Vagina (tissue), 2 donors: ENCODE measurements around the gene VIL1. TPM values are rescaled to one million over a fixed set of nuclear protein-coding genes. Genes with fewer than 3 reads are reported as not detected.

ENCODE experiments used
- DNase-seq, 2 donors: peaks; one replicate each; pipeline ENCODE4 v3.0.0-alpha.2; 2017; ENCODE audit errors: extremely low spot score in 2 of 2
- H3K27ac ChIP-seq: fragments of 200-600 bp; sonication (generic); one replicate; pipeline ENCODE4 v1.5.1; 2019
- H3K27me3 ChIP-seq: fragments of 200-600 bp; sonication (generic); one replicate; pipeline ENCODE4 v1.5.1; 2019
- H3K36me3 ChIP-seq, 2 donors: fragments of 200-600 bp; sonication (generic); one replicate each; pipeline ENCODE4 v1.5.1; 2017 to 2019
- H3K4me1 ChIP-seq: fragments of 200-600 bp; sonication (generic); one replicate; pipeline ENCODE4 v1.5.1; 2019
- H3K4me3 ChIP-seq, 2 donors: fragments of 200-600 bp; sonication (generic); 1 replicate in 1 of 2; 2 replicates in 1 of 2; pipeline ENCODE4 v1.5.1; 2016 to 2019
- H3K9me3 ChIP-seq: fragments of 200-600 bp; sonication (generic); one replicate; pipeline ENCODE4 v1.5.1; 2019
- POLR2A ChIP-seq, 2 donors: fragments of 450-650 bp; IDR thresholded peaks; one replicate each; pipeline ENCODE4 v1.6.1; 2017; ENCODE audit warnings: antibody characterized with exemption in 2 of 2, mild to moderate bottlenecking in 2 of 2, moderate library complexity in 2 of 2
- POLR2AphosphoS5 ChIP-seq, 2 donors: sonication (generic); formaldehyde crosslinking; IDR thresholded peaks; one replicate each; pipeline ENCODE4 v1.9.0; 2017; ENCODE audit warnings: antibody characterized with exemption in 2 of 2, mild to moderate bottlenecking in 2 of 2, low read depth in 1 of 2; ENCODE audit not compliant: insufficient read depth in 1 of 2
- intact Hi-C: fragments of 100-400 bp; cut with DNase I; formaldehyde crosslinking; loops from one replicate; pipeline ENCODE4 v1.15.1; 2023
- total RNA-seq: library from RNA; depleted of rRNA; stranded (reverse); fragments of >200 nt; gene quantifications from one replicate; pipeline ENCODE4 v1.2.3, GENCODE V29; 2016
- TF ChIP-seq, protein P1 (sequence below), 3 experiments: fragments of 450-650 bp in 2 of 3; fragments of 200-600 bp in 1 of 3; sonication (generic) in 1 of 3; IDR thresholded peaks; one replicate each; pipeline ENCODE4 v1.5.1; 2017 to 2019; ENCODE audit warnings: antibody characterized with exemption in 3 of 3, mild to moderate bottlenecking in 2 of 3, moderate library complexity in 2 of 3

The VIL1 gene
- total RNA-seq, 1 donor from 2014 or later: not detected

DNA sequence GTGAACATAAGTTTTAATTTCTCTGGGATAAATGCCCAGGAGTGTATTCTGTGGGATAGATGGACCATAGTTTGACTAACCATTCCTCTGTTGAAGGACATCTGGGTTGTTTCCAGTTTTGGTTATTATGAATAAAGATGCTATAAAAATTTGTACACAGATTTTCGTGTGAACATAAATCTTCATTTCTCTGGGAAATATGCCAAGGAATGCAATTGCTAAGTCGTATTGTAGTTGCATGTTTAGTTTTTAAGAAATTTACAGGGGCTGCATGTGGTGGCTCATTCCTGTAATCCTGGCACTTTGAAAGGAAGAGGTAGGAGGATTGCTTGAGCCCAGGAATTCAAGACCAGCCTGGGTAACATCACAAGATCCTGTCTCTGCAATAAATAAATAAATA is 43.7 kb upstream of the VIL1 start:
- Histone ChIP-seq H3K36me3 (no peaks in the 10 kb centered on the region), H3K4me1 (no peaks in the 10 kb centered on the region), H3K9me3 (no peaks in the 10 kb centered on the region), H3K27ac (no peak overlapping the region), H3K4me3 (no peak overlapping the region), H3K27me3 (no peaks in the 10 kb centered on the region)
- intact Hi-C loops: no loop called here
- TF ChIP-seq, protein P1, sequence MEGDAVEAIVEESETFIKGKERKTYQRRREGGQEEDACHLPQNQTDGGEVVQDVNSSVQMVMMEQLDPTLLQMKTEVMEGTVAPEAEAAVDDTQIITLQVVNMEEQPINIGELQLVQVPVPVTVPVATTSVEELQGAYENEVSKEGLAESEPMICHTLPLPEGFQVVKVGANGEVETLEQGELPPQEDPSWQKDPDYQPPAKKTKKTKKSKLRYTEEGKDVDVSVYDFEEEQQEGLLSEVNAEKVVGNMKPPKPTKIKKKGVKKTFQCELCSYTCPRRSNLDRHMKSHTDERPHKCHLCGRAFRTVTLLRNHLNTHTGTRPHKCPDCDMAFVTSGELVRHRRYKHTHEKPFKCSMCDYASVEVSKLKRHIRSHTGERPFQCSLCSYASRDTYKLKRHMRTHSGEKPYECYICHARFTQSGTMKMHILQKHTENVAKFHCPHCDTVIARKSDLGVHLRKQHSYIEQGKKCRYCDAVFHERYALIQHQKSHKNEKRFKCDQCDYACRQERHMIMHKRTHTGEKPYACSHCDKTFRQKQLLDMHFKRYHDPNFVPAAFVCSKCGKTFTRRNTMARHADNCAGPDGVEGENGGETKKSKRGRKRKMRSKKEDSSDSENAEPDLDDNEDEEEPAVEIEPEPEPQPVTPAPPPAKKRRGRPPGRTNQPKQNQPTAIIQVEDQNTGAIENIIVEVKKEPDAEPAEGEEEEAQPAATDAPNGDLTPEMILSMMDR (IDR thresholded peaks at IDR 0.05): no peak
- no peak for TF ChIP-seq POLR2AphosphoS5 (IDR thresholded peaks at IDR 0.05; ENCODE audit: insufficient read depth in 1 of 2, low read depth in 1 of 2)
- no peak for TF ChIP-seq POLR2A (IDR thresholded peaks at IDR 0.05)
- DNase-seq: no peak

- TF ChIP-seq POLR2A (IDR thresholded peaks at IDR 0.05) (no peak), POLR2AphosphoS5 (IDR thresholded peaks at IDR 0.05; ENCODE audit: insufficient read depth in 1 of 2, low read depth in 1 of 2) (no peak)
- TF ChIP-seq, protein P1 (IDR thresholded peaks at IDR 0.05): no peak
- intact Hi-C loops: no loop called here
- Histone ChIP-seq H3K9me3 (no peaks in the 10 kb centered on the region), H3K27me3 (no peaks in the 10 kb centered on the region), H3K4me1 (no peaks in the 10 kb centered on the region), H3K36me3 (no peaks in the 10 kb centered on the region), H3K4me3 (no peak overlapping the region), H3K27ac (no peak overlapping the region)
- DNase-seq: no peak
These were observed 40.9 kb upstream of the VIL1 start for GRCh38 chr2:218378053-218378452.

- no peak for DNase-seq
- TF ChIP-seq POLR2A (IDR thresholded peaks at IDR 0.05) (peak in 1 of 2 donors; percentile 16), POLR2AphosphoS5 (IDR thresholded peaks at IDR 0.05; ENCODE audit: insufficient read depth in 1 of 2, low read depth in 1 of 2) (peak in 1 of 2 donors; percentile 51)
- TF ChIP-seq, protein P1 (IDR thresholded peaks at IDR 0.05): no peak
- H3K36me3 ChIP-seq: no peaks in the 10 kb centered on the region
- no peak within 1 kb of the TSS for H3K27ac ChIP-seq
- intact Hi-C loops: no loop called here
- H3K4me3 ChIP-seq: no peak within 1 kb of the TSS
- no peaks in the 10 kb centered on the region for H3K9me3 ChIP-seq
- peaks cover 8% of the 10 kb centered on the region for H3K4me1 ChIP-seq
- no peaks in the 10 kb centered on the region for H3K27me3 ChIP-seq
These were observed 37.0 kb upstream of the VIL1 start, which contains the start of gene SLC11A1 for GRCh38 chr2:218381916-218382366. SLC11A1 (plus strand) TSS chr2:218382273; CDS start chr2:218382369, 96 bp downstream.

GRCh38 chr2:218382785-218383184 is 36.1 kb upstream of the VIL1 start:
- Histone ChIP-seq H3K4me3 (no peak overlapping the region), H3K27ac (no peak overlapping the region), H3K27me3 (no peaks in the 10 kb centered on the region), H3K4me1 (peaks cover 17% of the 10 kb centered on the region), H3K36me3 (no peaks in the 10 kb centered on the region), H3K9me3 (no peaks in the 10 kb centered on the region)
- TF ChIP-seq, protein P1 (IDR thresholded peaks at IDR 0.05): no peak
- no peak for TF ChIP-seq POLR2A (IDR thresholded peaks at IDR 0.05)
- TF ChIP-seq POLR2AphosphoS5 (IDR thresholded peaks at IDR 0.05; ENCODE audit: insufficient read depth in 1 of 2, low read depth in 1 of 2): no peak
- no peak for DNase-seq
- intact Hi-C loops: no loop called here

- Histone ChIP-seq H3K36me3 (no peaks in the 10 kb centered on the region), H3K27ac (no peak overlapping the region), H3K9me3 (no peaks in the 10 kb centered on the region), H3K27me3 (no peaks in the 10 kb centered on the region), H3K4me3 (no peak overlapping the region), H3K4me1 (peaks cover 21% of the 10 kb centered on the region)
- intact Hi-C loops: no loop called here
- DNase-seq: no peak
- TF ChIP-seq POLR2A (IDR thresholded peaks at IDR 0.05) (no peak), POLR2AphosphoS5 (IDR thresholded peaks at IDR 0.05; ENCODE audit: insufficient read depth in 1 of 2, low read depth in 1 of 2) (peak in 1 of 2 donors; percentile 32)
These were observed 34.9 kb upstream of the VIL1 start for GRCh38 chr2:218383892-218384519.
